ENCODE results near the gene DGAT2L6.

- TF ChIP-seq POLR2AphosphoS5 (IDR thresholded peaks at IDR 0.05) (no peak), EZH2 (IDR thresholded peaks at IDR 0.05; ENCODE audit: borderline replicate concordance, insufficient read depth, low read length, poor library complexity, severe bottlenecking) (no peak), CTCF (IDR thresholded peaks at IDR 0.05; ENCODE audit: poor library complexity, severe bottlenecking) (no peak), SMC3 (conservative IDR thresholded peaks at IDR 0.05; ENCODE audit: poor library complexity) (no peak), RAD21 (conservative IDR thresholded peaks at IDR 0.05) (no peak), MXI1 (conservative IDR thresholded peaks at IDR 0.05; ENCODE audit: poor library complexity, severe bottlenecking) (no peak)
These were observed 44.4 kb upstream of the DGAT2L6 start for GRCh38 chrX:70132877-70133302.
